Trophoblast cell (in vitro differentiated cells and primary cell): ENCODE data around the gene GDI2. TPM values are rescaled to one million over a fixed set of nuclear protein-coding genes. Genes with fewer than 3 reads are reported as not detected.

ENCODE experiments used
- DNase-seq, 2 donors: peaks; one replicate each; pipeline ENCODE4 v3.0.0-alpha.2; 2016
- H2AFZ ChIP-seq: 2 replicates; pipeline ENCODE4 v1.6.1; 2013; ENCODE audit warnings: low read length, moderate library complexity, mild to moderate bottlenecking; ENCODE audit not compliant: insufficient read depth, poor library complexity
- H2AK5ac ChIP-seq: 2 replicates; pipeline ENCODE4 v1.6.1; 2013; ENCODE audit warnings: mild to moderate bottlenecking, low read length
- H2BK120ac ChIP-seq: 2 replicates; pipeline ENCODE4 v1.6.1; 2013; ENCODE audit warnings: low read length, mild to moderate bottlenecking, moderate library complexity; ENCODE audit not compliant: insufficient read depth, poor library complexity
- H2BK12ac ChIP-seq: 2 replicates; pipeline ENCODE4 v1.6.1; 2013; ENCODE audit warnings: mild to moderate bottlenecking, low read length, moderate library complexity
- H2BK5ac ChIP-seq: 2 replicates; pipeline ENCODE4 v1.6.1; 2013; ENCODE audit warnings: low read length, low read depth, moderate library complexity, mild to moderate bottlenecking; ENCODE audit not compliant: poor library complexity
- H3K14ac ChIP-seq: 2 replicates; pipeline ENCODE4 v1.6.1; 2013; ENCODE audit warnings: mild to moderate bottlenecking, low read length
- H3K18ac ChIP-seq: 2 replicates; pipeline ENCODE4 v1.6.1; 2013; ENCODE audit warnings: mild to moderate bottlenecking, low read length
- H3K23ac ChIP-seq: 2 replicates; pipeline ENCODE4 v1.6.1; 2013; ENCODE audit warnings: low read length
- H3K27ac ChIP-seq: 2 replicates; pipeline ENCODE4 v1.5.1; 2013; ENCODE audit warnings: low read depth, mild to moderate bottlenecking, inconsistent platforms, low read length, moderate library complexity
- H3K27me3 ChIP-seq: 2 replicates; pipeline ENCODE4 v1.6.1; 2013; ENCODE audit warnings: inconsistent platforms, mild to moderate bottlenecking, low read length, moderate library complexity; ENCODE audit not compliant: insufficient read depth
- H3K36me3 ChIP-seq, 2 experiments: 1 replicate in 1 of 2; 2 replicates in 1 of 2; pipeline ENCODE4 v1.6.1; 2013; ENCODE audit warnings: low read length in 2 of 2, mild to moderate bottlenecking in 2 of 2, moderate library complexity in 1 of 2; ENCODE audit not compliant: insufficient read depth in 2 of 2, control insufficient read depth in 1 of 2
- H3K4ac ChIP-seq: 2 replicates; pipeline ENCODE4 v1.6.1; 2013; ENCODE audit warnings: low read depth, mild to moderate bottlenecking, low read length, moderate library complexity
- H3K4me1 ChIP-seq, 2 experiments: 1 replicate in 1 of 2; 2 replicates in 1 of 2; pipeline ENCODE4 v1.6.1; 2013; ENCODE audit warnings: low read length in 2 of 2, mild to moderate bottlenecking in 2 of 2, moderate library complexity in 1 of 2; ENCODE audit not compliant: insufficient read depth in 2 of 2, control insufficient read depth in 1 of 2
- H3K4me2 ChIP-seq: 2 replicates; pipeline ENCODE4 v1.6.1; 2013; ENCODE audit warnings: inconsistent platforms, mild to moderate bottlenecking, low read length, moderate library complexity
- H3K4me3 ChIP-seq: 2 replicates; pipeline ENCODE4 v1.5.1; 2013; ENCODE audit warnings: mild to moderate bottlenecking, low read depth, low read length, inconsistent platforms
- H3K79me1 ChIP-seq: one replicate; pipeline ENCODE4 v1.6.1; 2013; ENCODE audit warnings: low read length
- H3K79me2 ChIP-seq: 2 replicates; pipeline ENCODE4 v1.6.1; 2013; ENCODE audit warnings: low read length, mild to moderate bottlenecking; ENCODE audit not compliant: control insufficient read depth, insufficient read depth, poor library complexity
- H3K9ac ChIP-seq: 2 replicates; pipeline ENCODE4 v1.6.1; 2013; ENCODE audit warnings: mild to moderate bottlenecking, low read length
- H3K9me3 ChIP-seq: 2 replicates; pipeline ENCODE4 v1.6.1; 2013; ENCODE audit warnings: low read depth, mild to moderate bottlenecking, control low read depth, inconsistent platforms, low read length; ENCODE audit not compliant: insufficient read depth
- H4K12ac ChIP-seq: 2 replicates; pipeline ENCODE4 v1.6.1; 2013; ENCODE audit warnings: low read depth, mild to moderate bottlenecking, low read length, moderate library complexity
- H4K8ac ChIP-seq: 2 replicates; pipeline ENCODE4 v1.6.1; 2013; ENCODE audit warnings: low read depth, mild to moderate bottlenecking, low read length, moderate library complexity
- H4K91ac ChIP-seq: one replicate; pipeline ENCODE4 v1.6.1; 2013; ENCODE audit warnings: low read depth, mild to moderate bottlenecking, low read length, moderate library complexity
- WGBS: extraction: QIAGEN DNeasy Blood & Tissue Kit; methylation state at CpG from one replicate; pipeline ENCODE4 v1.1.7; 2013; ENCODE audit warnings: missing lambda C conversion rate; ENCODE audit not compliant: insufficient read length, insufficient coverage; ENCODE audit errors: extremely low coverage; 5-methylcytosine and 5-hydroxymethylcytosine counted together
- polyA plus RNA-seq: library from polyadenylated mRNA; stranded (reverse); fragments of 200-250 nt; gene quantifications from 2 replicates; pipeline ENCODE4 v1.2.3, GENCODE V29; 2013

The GDI2 gene
- 222 and 226 TPM in 2 replicates for polyA plus RNA-seq

DNA sequence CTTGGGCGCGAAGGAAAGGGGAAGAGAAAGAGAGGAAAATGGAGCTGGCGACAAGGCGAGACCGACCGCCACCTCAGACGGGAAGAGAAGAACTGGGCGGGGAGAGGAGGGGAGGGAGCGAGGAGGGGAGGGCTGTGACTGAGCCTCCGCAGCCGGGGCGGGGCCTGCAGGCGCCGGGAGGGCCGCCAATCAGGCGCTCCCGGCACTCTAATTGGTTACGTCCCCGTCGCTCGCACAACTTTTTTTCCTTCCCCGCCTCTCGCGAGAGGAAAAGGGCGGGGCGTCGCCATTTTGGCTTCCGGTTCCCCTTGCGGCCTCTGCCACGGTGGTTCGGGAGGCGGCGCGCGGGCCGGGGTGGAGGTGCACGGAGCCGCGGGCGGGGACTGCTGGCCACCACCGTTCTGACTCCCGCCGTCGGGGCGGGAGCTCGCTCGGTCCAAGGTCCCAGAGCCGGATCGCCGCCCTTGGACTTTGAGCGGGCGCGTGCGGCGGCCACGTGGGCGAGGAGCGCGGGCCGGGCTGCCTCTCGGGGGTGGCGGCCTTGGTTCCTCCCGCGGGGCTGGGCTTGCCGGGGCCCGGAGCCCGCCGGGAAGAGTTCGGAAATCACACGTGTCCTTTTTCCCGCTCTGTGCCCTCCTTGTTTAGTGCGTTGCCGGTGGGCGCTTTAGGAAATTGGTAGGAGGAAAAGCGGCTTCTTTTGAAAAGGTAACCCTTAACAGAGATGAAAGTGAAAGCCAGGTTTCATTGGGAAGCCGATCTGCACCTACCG is at the start of gene GDI2:
Gene GDI2 (minus strand): TSS at position 94 of the 769 bp plus-strand sequence. CDS start 176 bp downstream, outside the sequence.
- DNase-seq, result peak; percentile 99 to 100
- Histone ChIP-seq H4K91ac (peak within 1 kb of the TSS; percentile 97), H3K27ac (peak within 1 kb of the TSS; percentile 94), H4K8ac (peak within 1 kb of the TSS; percentile 95), H2BK12ac (no peak within 1 kb of the TSS), H2BK120ac (peak within 1 kb of the TSS; percentile 91), H3K9me3 (no peaks in the 10 kb centered on the region), H3K4ac (peak within 1 kb of the TSS; percentile 93), H2AFZ (peak within 1 kb of the TSS; percentile 81), H3K27me3 (no peaks in the 10 kb centered on the region), H2AK5ac (peak within 1 kb of the TSS; percentile 91), H3K79me2 (peaks cover 16% of the 10 kb centered on the region), H3K9ac (peak within 1 kb of the TSS; percentile 98), H3K36me3 (peaks cover 0 to 2% of the 10 kb centered on the region in 2 experiments), H3K4me1 (peaks cover 0 to 6% of the 10 kb centered on the region in 2 experiments), H3K23ac (no peak within 1 kb of the TSS), H3K79me1 (peaks cover 12% of the 10 kb centered on the region), H3K18ac (peak within 1 kb of the TSS; percentile 98), H3K4me3 (peak within 1 kb of the TSS; percentile 96), H4K12ac (peak within 1 kb of the TSS; percentile 94), H2BK5ac (peak within 1 kb of the TSS; percentile 93), H3K14ac (peak within 1 kb of the TSS; percentile 97), H3K4me2 (peak within 1 kb of the TSS; percentile 72)
- WGBS, result no CpG with 5 or more reads among the region's 77 CpGs

- Histone ChIP-seq H3K79me1 (no peaks in the 10 kb centered on the region), H3K18ac (no peak overlapping the region), H3K4me1 (no peaks in the 10 kb centered on the region), H3K79me2 (no peaks in the 10 kb centered on the region), H4K91ac (no peak overlapping the region), H2BK12ac (no peak overlapping the region), H3K4ac (no peak overlapping the region), H3K14ac (no peak overlapping the region), H3K9ac (no peak overlapping the region), H3K4me2 (no peak overlapping the region), H4K8ac (no peak overlapping the region), H3K9me3 (no peaks in the 10 kb centered on the region), H4K12ac (no peak overlapping the region), H3K23ac (no peak overlapping the region), H3K4me3 (no peak overlapping the region), H2AFZ (no peak overlapping the region), H3K36me3 (no peaks in the 10 kb centered on the region), H3K27ac (no peak overlapping the region), H2BK5ac (no peak overlapping the region), H2AK5ac (no peak overlapping the region), H3K27me3 (no peaks in the 10 kb centered on the region), H2BK120ac (no peak overlapping the region)
- peak in 1 of 2 donors; percentile 11 for DNase-seq
- WGBS, result no CpG with 5 or more reads among the region's 7 CpGs
Measured at GRCh38 chr10:5862360-5862961, 49.2 kb upstream of the GDI2 start.

GRCh38 chr10:5860066-5860465 is 46.8 kb upstream of the GDI2 start:
- H3K4me3 ChIP-seq, result no peak overlapping the region
- H3K4me1 ChIP-seq, result no peaks in the 10 kb centered on the region
- no CpG with 5 or more reads among the region's 7 CpGs for WGBS
- no peak overlapping the region for H2BK12ac ChIP-seq
- H3K36me3 ChIP-seq, result no peaks in the 10 kb centered on the region
- no peak overlapping the region for H3K4me2 ChIP-seq
- no peaks in the 10 kb centered on the region for H3K9me3 ChIP-seq
- no peak overlapping the region for H3K9ac ChIP-seq
- H3K23ac ChIP-seq, result no peak overlapping the region
- no peaks in the 10 kb centered on the region for H3K79me1 ChIP-seq
- H2BK120ac ChIP-seq, result no peak overlapping the region
- no peak overlapping the region for H4K91ac ChIP-seq
- H4K8ac ChIP-seq, result no peak overlapping the region
- H4K12ac ChIP-seq, result no peak overlapping the region
- H3K79me2 ChIP-seq, result no peaks in the 10 kb centered on the region
- H3K18ac ChIP-seq, result no peak overlapping the region
- H2AK5ac ChIP-seq, result no peak overlapping the region
- H3K4ac ChIP-seq, result no peak overlapping the region
- H2AFZ ChIP-seq, result no peak overlapping the region
- H3K14ac ChIP-seq, result no peak overlapping the region
- no peak overlapping the region for H3K27ac ChIP-seq
- no peak for DNase-seq
- no peak overlapping the region for H2BK5ac ChIP-seq
- no peaks in the 10 kb centered on the region for H3K27me3 ChIP-seq

- H2BK5ac ChIP-seq, result no peak overlapping the region
- no peak overlapping the region for H2BK120ac ChIP-seq
Measured at GRCh38 chr10:5858811-5859210, 45.6 kb upstream of the GDI2 start.

More at GRCh38 chr10:5858811-5859210, 45.6 kb upstream of the GDI2 start:
- H3K4me1 ChIP-seq, result no peaks in the 10 kb centered on the region
- H3K79me1 ChIP-seq, result no peaks in the 10 kb centered on the region
- no peaks in the 10 kb centered on the region for H3K9me3 ChIP-seq
- H3K27ac ChIP-seq, result no peak overlapping the region
- no peaks in the 10 kb centered on the region for H3K79me2 ChIP-seq
- no peak overlapping the region for H3K4me3 ChIP-seq
- no peak overlapping the region for H2BK12ac ChIP-seq
- H3K18ac ChIP-seq, result no peak overlapping the region
- no peak overlapping the region for H3K4me2 ChIP-seq
- no peaks in the 10 kb centered on the region for H3K27me3 ChIP-seq
- no peak overlapping the region for H4K12ac ChIP-seq
- no peak overlapping the region for H4K91ac ChIP-seq
- H2AK5ac ChIP-seq, result no peak overlapping the region
- WGBS, result no CpG with 5 or more reads among the region's 5 CpGs
- no peak overlapping the region for H3K14ac ChIP-seq
- H2AFZ ChIP-seq, result no peak overlapping the region
- no peaks in the 10 kb centered on the region for H3K36me3 ChIP-seq
- no peak for DNase-seq
- no peak overlapping the region for H3K4ac ChIP-seq
- no peak overlapping the region for H4K8ac ChIP-seq
- no peak overlapping the region for H3K23ac ChIP-seq
- H3K9ac ChIP-seq, result no peak overlapping the region
